CD14-positive monocyte (primary cell): ENCODE data around the gene SPTB. TPM values are rescaled to one million over a fixed set of nuclear protein-coding genes. Genes with fewer than 3 reads are reported as not detected.

ENCODE experiments used
- DNase-seq, 3 donors: peaks; one replicate each; pipeline ENCODE4 v3.0.0-alpha.2; 2011 to 2022
- H2AFZ ChIP-seq: 2 replicates; pipeline ENCODE4 v1.6.0; 2012; ENCODE audit warnings: mild to moderate bottlenecking, low read depth, low read length, inconsistent platforms; ENCODE audit not compliant: insufficient read depth, poor library complexity, severe bottlenecking
- H3K27ac ChIP-seq, 2 donors: 1 replicate in 1 of 2; 2 replicates in 1 of 2; pipeline ENCODE4 v1.5.1; 2012 to 2013; ENCODE audit warnings: low read length in 2 of 2, control low read depth in 1 of 2, inconsistent platforms in 1 of 2, low read depth in 1 of 2, mild to moderate bottlenecking in 1 of 2
- H3K27me3 ChIP-seq, 2 donors: one replicate each; pipeline versions ENCODE4 v1.6.0 to v1.6.1; 2011 to 2013; ENCODE audit warnings: low read length in 2 of 2; ENCODE audit not compliant: control insufficient read depth in 2 of 2, insufficient read depth in 2 of 2
- H3K36me3 ChIP-seq, 2 donors: replicated peaks in 1 of 2; 1 replicate in 1 of 2; 2 replicates in 1 of 2; pipeline versions ENCODE4 v1.5.1 to v1.6.1; 2012 to 2013; ENCODE audit warnings: low read length in 2 of 2, control low read depth in 1 of 2, inconsistent platforms in 1 of 2, mild to moderate bottlenecking in 1 of 2; ENCODE audit not compliant: insufficient read depth in 2 of 2, control insufficient read depth in 1 of 2
- H3K4me1 ChIP-seq, 2 donors: 1 replicate in 1 of 2; 2 replicates in 1 of 2; pipeline versions ENCODE4 v1.5.1 to v1.6.1; 2012 to 2013; ENCODE audit warnings: low read length in 2 of 2, control low read depth in 1 of 2, inconsistent platforms in 1 of 2, mild to moderate bottlenecking in 1 of 2, moderate library complexity in 1 of 2; ENCODE audit not compliant: insufficient read depth in 2 of 2, control insufficient read depth in 1 of 2
- H3K4me2 ChIP-seq: replicated peaks from 2 replicates; pipeline ENCODE3; 2012; ENCODE audit warnings: low read length, moderate library complexity, mild to moderate bottlenecking; ENCODE audit not compliant: poor library complexity, severe bottlenecking; ENCODE audit errors: extremely low read depth
- H3K4me3 ChIP-seq, 3 experiments: fragments of 200-600 bp in 1 of 3; sonication (generic) in 1 of 3; replicated peaks in 1 of 3; 1 replicate in 2 of 3; 2 replicates in 1 of 3; pipeline ENCODE4 v1.5.1; 2011 to 2013; ENCODE audit warnings: low read length in 3 of 3, mild to moderate bottlenecking in 3 of 3, control low read depth in 2 of 3, low read depth in 2 of 3, inconsistent platforms in 1 of 3, moderate library complexity in 1 of 3
- H3K79me2 ChIP-seq: 2 replicates; pipeline ENCODE4 v1.6.0; 2012; ENCODE audit warnings: mild to moderate bottlenecking, control low read depth, inconsistent platforms, low read length, moderate library complexity; ENCODE audit not compliant: insufficient read depth
- H3K9ac ChIP-seq: 2 replicates; pipeline ENCODE4 v1.6.0; 2017; ENCODE audit warnings: low read length, mild to moderate bottlenecking; ENCODE audit not compliant: insufficient read depth, poor library complexity, severe bottlenecking
- H3K9me3 ChIP-seq, 2 donors: replicated peaks in 1 of 2; 1 replicate in 1 of 2; 2 replicates in 1 of 2; pipeline versions ENCODE4 v1.5.1 to v1.6.1; 2012 to 2013; ENCODE audit warnings: low read length in 2 of 2, control low read depth in 1 of 2; ENCODE audit not compliant: control insufficient read depth in 1 of 2, insufficient read depth in 1 of 2
- H4K20me1 ChIP-seq: 2 replicates; pipeline ENCODE4 v1.6.0; 2012; ENCODE audit warnings: mild to moderate bottlenecking, low read length, control low read depth, moderate library complexity; ENCODE audit not compliant: insufficient read depth
- H3K27ac Mint-ChIP-seq, 7 donors: one replicate each; pipeline ENCODE4 v1.8.0; 2020; ENCODE audit warnings: mild to moderate bottlenecking in 7 of 7, mixed read lengths in 7 of 7, moderate library complexity in 6 of 7, inconsistent platforms in 2 of 7
- H3K27me3 Mint-ChIP-seq, 3 donors: one replicate each; pipeline ENCODE4 v1.8.0; 2021 to 2022; ENCODE audit warnings: low read depth in 3 of 3, mild to moderate bottlenecking in 3 of 3, mixed read lengths in 3 of 3, moderate library complexity in 3 of 3, inconsistent platforms in 1 of 3
- H3K36me3 Mint-ChIP-seq, 2 donors: one replicate each; pipeline ENCODE4 v1.8.0; 2020; ENCODE audit warnings: mixed read lengths in 2 of 2, inconsistent platforms in 1 of 2, mild to moderate bottlenecking in 1 of 2
- H3K4me1 Mint-ChIP-seq: one replicate; pipeline ENCODE4 v1.8.0; 2020; ENCODE audit warnings: mild to moderate bottlenecking, mixed read lengths
- H3K4me3 Mint-ChIP-seq, 2 donors: one replicate each; pipeline ENCODE4 v1.8.0; 2020; ENCODE audit warnings: mild to moderate bottlenecking in 2 of 2, mixed read lengths in 2 of 2, moderate library complexity in 1 of 2
- H3K9me3 Mint-ChIP-seq, 7 donors: one replicate each; pipeline ENCODE4 v1.8.0; 2020 to 2022; ENCODE audit warnings: mixed read lengths in 7 of 7, mild to moderate bottlenecking in 6 of 7, moderate library complexity in 6 of 7, inconsistent platforms in 2 of 7
- WGBS: methylation state at CpG from one replicate; pipeline ENCODE4 v1.1.5; 2013; ENCODE audit warnings: missing lambda C conversion rate; ENCODE audit not compliant: insufficient coverage; 5-methylcytosine and 5-hydroxymethylcytosine counted together
- intact Hi-C, 2 donors: fragments of 100-400 bp; cut with micrococcal nuclease; formaldehyde crosslinking; loops; one replicate each; pipeline versions ENCODE4 v1.15.0 to v1.15.1; 2023
- polyA plus RNA-seq, 3 donors: library from polyadenylated mRNA; depleted of rRNA in 1 of 3; unstranded in 2 of 3; stranded (reverse) in 1 of 3; fragments of 300-500 nt in 2 of 3; fragments of >200 nt in 1 of 3; fragmentation: Illumina TruSeq in 2 of 3; gene quantifications; 1 replicate in 2 of 3; 2 replicates in 1 of 3; pipeline ENCODE4 v1.2.3, GENCODE V29; 2012 to 2021
- TF ChIP-seq, protein P1 (sequence below): fragments of 200-600 bp; IDR thresholded peaks from one replicate; pipeline ENCODE4 v1.8.0; 2022; ENCODE audit warnings: antibody characterized with exemption, mild to moderate bottlenecking

The SPTB gene
- polyA plus RNA-seq, 3 donors, result not detected

DNA sequence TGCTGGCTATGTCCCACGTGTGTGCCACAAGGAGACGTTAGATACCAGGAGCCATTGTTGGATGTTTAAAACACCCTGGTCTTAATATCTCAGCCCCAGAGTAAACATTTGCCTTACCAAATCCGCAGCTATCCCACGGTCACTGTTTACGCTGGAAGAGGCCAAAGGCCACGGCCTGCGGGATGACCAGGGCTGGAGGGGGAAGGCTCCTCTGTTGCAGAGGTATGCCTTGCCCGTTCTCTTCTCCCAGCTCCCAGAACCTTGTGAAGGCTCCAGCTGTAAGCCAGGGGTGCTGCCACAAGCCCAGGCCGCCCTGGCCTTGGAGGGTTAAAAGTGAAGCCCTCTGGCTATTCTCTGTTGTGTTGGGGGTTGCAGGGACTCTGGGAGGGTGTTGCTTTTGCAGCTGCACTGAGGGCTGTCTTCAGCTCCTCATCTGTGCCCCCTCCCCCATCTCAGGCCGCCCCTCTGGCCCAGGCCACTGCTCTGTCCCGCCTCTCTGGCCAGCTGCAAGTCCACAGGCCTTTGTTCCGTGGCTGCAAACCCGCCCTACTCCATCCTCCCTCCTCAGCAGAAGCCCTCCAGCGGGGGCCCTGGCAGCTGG is 173.0 kb downstream of the SPTB start:
- H2AFZ ChIP-seq, result no peak overlapping the region
- Mint-ChIP-seq H3K27me3 (peaks cover 17 to 31% (median 19%) of the 10 kb centered on the region in 3 donors), H3K4me3 (no peak overlapping the region), H3K27ac (peak overlapping the region; percentile 50 to 98 (median 95)), H3K36me3 (peaks cover 7 to 26% of the 10 kb centered on the region in 2 donors), H3K4me1 (peaks cover 82% of the 10 kb centered on the region), H3K9me3 (peaks cover 0 to 5% (median 0%) of the 10 kb centered on the region in 7 donors)
- H3K4me2 ChIP-seq, result peak overlapping the region; percentile 97
- no peaks in the 10 kb centered on the region for H4K20me1 ChIP-seq
- H3K27ac ChIP-seq, result no peak overlapping the region
- DNase-seq, result peak in 1 of 3 donors; percentile 2
- H3K4me3 ChIP-seq, result peak overlapping the region in 1 of 3 experiments; percentile 81
- intact Hi-C loops, result loop anchor here (5.0 kb wide), 1 partner anchor 34 kb away; no protein-coding TSS in a partner anchor
- no peaks in the 10 kb centered on the region for H3K9me3 ChIP-seq
- WGBS, result 76% methylated on average over 8 of the region's 14 CpGs
- peaks cover 20 to 23% of the 10 kb centered on the region in 2 donors for H3K27me3 ChIP-seq
- TF ChIP-seq, protein P1, sequence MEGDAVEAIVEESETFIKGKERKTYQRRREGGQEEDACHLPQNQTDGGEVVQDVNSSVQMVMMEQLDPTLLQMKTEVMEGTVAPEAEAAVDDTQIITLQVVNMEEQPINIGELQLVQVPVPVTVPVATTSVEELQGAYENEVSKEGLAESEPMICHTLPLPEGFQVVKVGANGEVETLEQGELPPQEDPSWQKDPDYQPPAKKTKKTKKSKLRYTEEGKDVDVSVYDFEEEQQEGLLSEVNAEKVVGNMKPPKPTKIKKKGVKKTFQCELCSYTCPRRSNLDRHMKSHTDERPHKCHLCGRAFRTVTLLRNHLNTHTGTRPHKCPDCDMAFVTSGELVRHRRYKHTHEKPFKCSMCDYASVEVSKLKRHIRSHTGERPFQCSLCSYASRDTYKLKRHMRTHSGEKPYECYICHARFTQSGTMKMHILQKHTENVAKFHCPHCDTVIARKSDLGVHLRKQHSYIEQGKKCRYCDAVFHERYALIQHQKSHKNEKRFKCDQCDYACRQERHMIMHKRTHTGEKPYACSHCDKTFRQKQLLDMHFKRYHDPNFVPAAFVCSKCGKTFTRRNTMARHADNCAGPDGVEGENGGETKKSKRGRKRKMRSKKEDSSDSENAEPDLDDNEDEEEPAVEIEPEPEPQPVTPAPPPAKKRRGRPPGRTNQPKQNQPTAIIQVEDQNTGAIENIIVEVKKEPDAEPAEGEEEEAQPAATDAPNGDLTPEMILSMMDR, result no peak
- H3K36me3 ChIP-seq, result no peaks in the 10 kb centered on the region
- peaks cover 81 to 92% of the 10 kb centered on the region in 2 donors for H3K4me1 ChIP-seq
- H3K79me2 ChIP-seq, result peaks cover 25% of the 10 kb centered on the region
- no peak overlapping the region for H3K9ac ChIP-seq

- no peaks in the 10 kb centered on the region for H3K9me3 ChIP-seq
- Mint-ChIP-seq H3K4me3 (peak overlapping the region; percentile 84 to 95), H3K27me3 (peaks cover 21 to 37% (median 23%) of the 10 kb centered on the region in 3 donors), H3K36me3 (peaks cover 9 to 30% of the 10 kb centered on the region in 2 donors), H3K4me1 (peaks cover 83% of the 10 kb centered on the region), H3K27ac (peak overlapping the region; percentile 87 to 95 (median 90)), H3K9me3 (peaks cover 0 to 5% (median 0%) of the 10 kb centered on the region in 7 donors)
- peak overlapping the region in 2 of 3 experiments; percentile 57 to 81 for H3K4me3 ChIP-seq
- TF ChIP-seq, protein P1, result no peak
- no peaks in the 10 kb centered on the region for H3K36me3 ChIP-seq
- peaks cover 80 to 89% of the 10 kb centered on the region in 2 donors for H3K4me1 ChIP-seq
- DNase-seq, result peak in 1 of 3 donors; percentile 60
- H3K9ac ChIP-seq, result peak overlapping the region; percentile 80
- H3K27ac ChIP-seq, result peak overlapping the region; percentile 61 to 68
- H3K27me3 ChIP-seq, result peaks cover 24 to 28% of the 10 kb centered on the region in 2 donors
- intact Hi-C loops, result loop anchor here (5.0 kb wide), 1 partner anchor 34 kb away; no protein-coding TSS in a partner anchor
- no peak overlapping the region for H2AFZ ChIP-seq
- H4K20me1 ChIP-seq, result no peaks in the 10 kb centered on the region
- H3K4me2 ChIP-seq, result peak overlapping the region; percentile 97
- WGBS, result 63% methylated on average over 4 of the region's 4 CpGs
- H3K79me2 ChIP-seq, result peaks cover 22% of the 10 kb centered on the region
These were observed 173.6 kb downstream of the SPTB start for GRCh38 chr14:64706119-64706592.
